NOMO-1 (cell line): ENCODE measurements around the gene NDUFA12.
A peak's percentile ranks its signal among the peaks of the same experiment; 100 is the strongest.
"Not testable (repeated sequence)": the region's sequence is repeated elsewhere in the genome, so short reads cannot be mapped to it uniquely, and the experiment has no call there.

Source experiments
- DNase-seq, 2 experiments: peaks; one replicate each; lab custom pipeline; 2025; ENCODE audit not compliant: unreplicated experiment in 2 of 2; lab: John Stamatoyannopoulos, UW

NDUFA12 gene

GRCh38 chr12:95003213-95003920 is at the start of gene NDUFA12:
Gene NDUFA12, minus strand, starts transcription at chr12:95003697. Its CDS starts 17 bp downstream, at chr12:95003680.
- peak; percentile 94 to 95 for DNase-seq

GRCh38 chr12:95051241-95051640 is 47.7 kb upstream of the NDUFA12 start:
- DNase-seq, result no peak

- DNase-seq, result no peak
Observed at GRCh38 chr12:95037906-95038305, 34.4 kb upstream of the NDUFA12 start.

GRCh38 chr12:95034750-95035149 is 31.3 kb upstream of the NDUFA12 start:
- DNase-seq, result no peak

GRCh38 chr12:95022477-95022876 is 19.0 kb upstream of the NDUFA12 start:
- no peak for DNase-seq

- no peak for DNase-seq
Observed at GRCh38 chr12:95017482-95017881, 14.0 kb upstream of the NDUFA12 start.

- no peak for DNase-seq
Observed at GRCh38 chr12:95016120-95016519, 12.6 kb upstream of the NDUFA12 start.

- DNase-seq, result no peak
Observed at GRCh38 chr12:95014554-95014953, 11.1 kb upstream of the NDUFA12 start.

- no peak for DNase-seq
Observed at GRCh38 chr12:95006206-95006605, 2.7 kb upstream of the NDUFA12 start.

GRCh38 chr12:95004610-95005009 is 1.1 kb upstream of the NDUFA12 start:
- peak; percentile 52 to 68 for DNase-seq

- DNase-seq, result no peak
Observed at GRCh38 chr12:95003921-95004272, 400 bp upstream of the NDUFA12 start.

- DNase-seq, result no peak
Observed at GRCh38 chr12:95002754-95003153, 743 bp downstream of the NDUFA12 start.

- DNase-seq, result no peak
Observed at GRCh38 chr12:94998326-94998725, 5.2 kb downstream of the NDUFA12 start.

- DNase-seq, result no peak
Observed at GRCh38 chr12:94997726-94998125, 5.8 kb downstream of the NDUFA12 start.

- DNase-seq, result no peak
Observed at GRCh38 chr12:94997061-94997460, 6.4 kb downstream of the NDUFA12 start.

GRCh38 chr12:94994312-94994711 is 9.2 kb downstream of the NDUFA12 start:
- DNase-seq, result no peak

- not testable (repeated sequence) for DNase-seq
Observed at GRCh38 chr12:94993855-94994254, 9.6 kb downstream of the NDUFA12 start.

GRCh38 chr12:94990222-94990621 is 13.3 kb downstream of the NDUFA12 start:
- no peak for DNase-seq

- no peak for DNase-seq
Observed at GRCh38 chr12:94988471-94988870, 15.0 kb downstream of the NDUFA12 start.

- no peak for DNase-seq
Observed at GRCh38 chr12:94987801-94988200, 15.7 kb downstream of the NDUFA12 start.

- no peak for DNase-seq
Observed at GRCh38 chr12:94987076-94987669, 16.3 kb downstream of the NDUFA12 start.

- DNase-seq, result not testable (repeated sequence)
Observed at GRCh38 chr12:94985099-94985498, 18.4 kb downstream of the NDUFA12 start.

- no peak for DNase-seq
Observed at GRCh38 chr12:94983321-94983720, 20.2 kb downstream of the NDUFA12 start.
